IMR-90 (cell line): ENCODE results near the gene FNBP1L. TPM values are rescaled to one million over a fixed set of nuclear protein-coding genes. Genes with fewer than 3 reads are reported as not detected.

Source experiments
- ATAC-seq: fragments of 200-7000 bp; cut with Tn5 transposase; 2 replicates; pipeline ENCODE4 v1.9.1; 2020; ENCODE audit warnings: low read depth, mild to moderate bottlenecking, moderate library complexity
- BruUV-seq: library from RNA; stranded (reverse); fragments of 400-500 nt; replicated peaks from 2 replicates; lab custom pipeline; 2021; lab: Mats Ljungman, UMichigan
- CTCF ChIA-PET: fragments of 300-600 bp; formaldehyde crosslinking; extraction: SDS; loops from one replicate; lab custom pipeline; 2021; ENCODE audit warnings: antibody characterized with exemption; lab: Yijun Ruan, JAX
- POLR2A ChIA-PET: fragments of 300-600 bp; sonication (Branson Sonifier 250); formaldehyde crosslinking; loops from one replicate; lab custom pipeline; 2022; ENCODE audit warnings: antibody characterized with exemption; ENCODE audit not compliant: unreplicated experiment; lab: Charles Lee
- DNase-seq: peaks from one replicate; pipeline ENCODE4 v3.0.0; 2013
- H2AFZ ChIP-seq: replicated peaks from 2 replicates; pipeline ENCODE3; 2013; ENCODE audit warnings: low read length, mild to moderate bottlenecking; ENCODE audit not compliant: poor library complexity
- H2AK5ac ChIP-seq: 2 replicates; pipeline ENCODE4 v1.6.1; 2013; ENCODE audit warnings: low read depth, low read length, inconsistent platforms
- H2AK9ac ChIP-seq: replicated peaks from 2 replicates; pipeline ENCODE3; 2013; ENCODE audit warnings: mild to moderate bottlenecking, low read depth, low read length, moderate library complexity; ENCODE audit not compliant: poor library complexity
- H2BK120ac ChIP-seq: 2 replicates; pipeline ENCODE4 v1.6.1; 2013; ENCODE audit warnings: low read depth, low read length, inconsistent platforms
- H2BK15ac ChIP-seq: 3 replicates; pipeline ENCODE4 v1.6.1; 2013; ENCODE audit warnings: low read depth, low read length, inconsistent platforms
- H2BK20ac ChIP-seq: 2 replicates; pipeline ENCODE4 v1.6.1; 2013; ENCODE audit warnings: low read depth, mild to moderate bottlenecking, inconsistent platforms, low read length, moderate library complexity
- H2BK5ac ChIP-seq: 2 replicates; pipeline ENCODE4 v1.6.1; 2013; ENCODE audit warnings: mild to moderate bottlenecking, low read depth, low read length, inconsistent platforms; ENCODE audit not compliant: poor library complexity, severe bottlenecking
- H3K14ac ChIP-seq: replicated peaks from 2 replicates; pipeline ENCODE4 v1.6.1; 2013; ENCODE audit warnings: low read depth, low read length, inconsistent platforms
- H3K18ac ChIP-seq: 2 replicates; pipeline ENCODE4 v1.6.1; 2013; ENCODE audit warnings: low read depth, low read length, control low read depth
- H3K23ac ChIP-seq: 2 replicates; pipeline ENCODE4 v1.6.1; 2013; ENCODE audit warnings: low read depth, low read length, inconsistent platforms
- H3K27ac ChIP-seq: 2 replicates; pipeline ENCODE4 v1.5.1; 2013; ENCODE audit warnings: mild to moderate bottlenecking, control low read depth, low read length; ENCODE audit not compliant: insufficient read depth
- H3K27me3 ChIP-seq: 2 replicates; pipeline ENCODE4 v1.6.1; 2013; ENCODE audit warnings: low read length; ENCODE audit not compliant: control insufficient read depth, insufficient read depth
- H3K36me3 ChIP-seq: 2 replicates; pipeline ENCODE4 v1.6.1; 2013; ENCODE audit warnings: low read length, mixed read lengths; ENCODE audit not compliant: control insufficient read depth, insufficient read depth
- H3K4ac ChIP-seq: 2 replicates; pipeline ENCODE4 v1.6.1; 2013; ENCODE audit warnings: low read depth, low read length, inconsistent platforms
- H3K4me1 ChIP-seq: 2 replicates; pipeline ENCODE4 v1.6.1; 2013; ENCODE audit warnings: low read length, mixed read lengths; ENCODE audit not compliant: control insufficient read depth, insufficient read depth
- H3K4me2 ChIP-seq: 2 replicates; pipeline ENCODE4 v1.6.1; 2013; ENCODE audit warnings: low read depth, mild to moderate bottlenecking, control low read depth, low read length, moderate library complexity
- H3K4me3 ChIP-seq: 2 replicates; pipeline ENCODE4 v1.5.1; 2013; ENCODE audit warnings: low read depth, mild to moderate bottlenecking, control low read depth, low read length, moderate library complexity; ENCODE audit not compliant: insufficient read depth
- H3K56ac ChIP-seq: 2 replicates; pipeline ENCODE4 v1.6.1; 2013; ENCODE audit warnings: low read length, inconsistent platforms; ENCODE audit not compliant: insufficient read depth; ENCODE audit errors: extremely low read depth
- H3K79me1 ChIP-seq, 2 experiments: 2 replicates each; pipeline ENCODE4 v1.6.1; 2013; ENCODE audit warnings: low read length in 2 of 2, inconsistent platforms in 1 of 2, low read depth in 1 of 2
- H3K9ac ChIP-seq: 2 replicates; pipeline ENCODE4 v1.6.1; 2013; ENCODE audit warnings: low read depth, low read length, control low read depth
- H3K9me1 ChIP-seq: 2 replicates; pipeline ENCODE4 v1.6.1; 2013; ENCODE audit warnings: low read length, inconsistent platforms; ENCODE audit not compliant: insufficient read depth
- H3K9me3 ChIP-seq: 2 replicates; pipeline ENCODE4 v1.6.1; 2013; ENCODE audit warnings: low read length; ENCODE audit not compliant: control insufficient read depth, insufficient read depth
- H4K20me1 ChIP-seq: 2 replicates; pipeline ENCODE4 v1.6.1; 2013; ENCODE audit warnings: low read length, inconsistent platforms; ENCODE audit not compliant: insufficient read depth
- H4K5ac ChIP-seq: 2 replicates; pipeline ENCODE4 v1.6.1; 2013; ENCODE audit warnings: mild to moderate bottlenecking, low read depth, low read length, control low read depth
- H4K8ac ChIP-seq, 2 experiments: 2 replicates each; pipeline ENCODE4 v1.6.1; 2013; ENCODE audit warnings: low read depth in 2 of 2, low read length in 2 of 2, control low read depth in 1 of 2, inconsistent platforms in 1 of 2
- H4K91ac ChIP-seq: 2 replicates; pipeline ENCODE4 v1.6.1; 2013; ENCODE audit warnings: low read depth, low read length, inconsistent platforms; ENCODE audit not compliant: insufficient read depth
- BHLHE40 ChIP-seq: fragments of 150-350 bp; IDR thresholded peaks from 2 replicates; pipeline ENCODE4 v1.6.1; 2016; ENCODE audit warnings: mild to moderate bottlenecking, low read depth, low read length
- CEBPB ChIP-seq: IDR thresholded peaks from 2 replicates; pipeline ENCODE4 v1.6.1; 2012; ENCODE audit warnings: low read depth, low read length, improper control_type of control experiment
- CHD1 ChIP-seq: IDR thresholded peaks from 2 replicates; pipeline ENCODE4 v1.6.1; 2012; ENCODE audit warnings: low read depth, low read length, improper control_type of control experiment
- FOS ChIP-seq: fragments of 150-350 bp; IDR thresholded peaks from 2 replicates; pipeline ENCODE4 v1.6.1; 2016; ENCODE audit warnings: low read depth, low read length
- MAFK ChIP-seq: IDR thresholded peaks from 2 replicates; pipeline ENCODE4 v1.6.1; 2012; ENCODE audit warnings: low read depth, low read length, improper control_type of control experiment
- MAZ ChIP-seq: IDR thresholded peaks from 2 replicates; pipeline ENCODE4 v1.6.1; 2012; ENCODE audit warnings: low read depth, mild to moderate bottlenecking, low read length, improper control_type of control experiment, moderate library complexity, borderline replicate concordance
- MXI1 ChIP-seq: IDR thresholded peaks from 2 replicates; pipeline ENCODE4 v1.6.1; 2012; ENCODE audit warnings: low read depth, mild to moderate bottlenecking, low read length, moderate library complexity, borderline replicate concordance
- NFE2L2 ChIP-seq: fragments of 150-350 bp; IDR thresholded peaks from 2 replicates; pipeline ENCODE4 v1.6.1; 2016; ENCODE audit warnings: low read depth, mild to moderate bottlenecking, low read length
- POLR2A ChIP-seq: IDR thresholded peaks from 2 replicates; pipeline ENCODE4 v1.6.1; 2012; ENCODE audit warnings: mild to moderate bottlenecking, low read depth, low read length
- RAD21 ChIP-seq: IDR thresholded peaks from 2 replicates; pipeline ENCODE4 v1.6.1; 2012; ENCODE audit warnings: low read length, improper control_type of control experiment
- RFX5 ChIP-seq: IDR thresholded peaks from 2 replicates; pipeline ENCODE4 v1.8.0; 2012; ENCODE audit warnings: low read depth, mild to moderate bottlenecking, low read length, moderate library complexity
- SMC3 ChIP-seq: fragments of 150-350 bp; IDR thresholded peaks from 2 replicates; pipeline ENCODE4 v1.6.1; 2016; ENCODE audit warnings: low read depth, mild to moderate bottlenecking, antibody characterized with exemption, low read length, moderate library complexity
- WGBS, 2 experiments: methylation state at CpG; one replicate each; pipeline versions ENCODE4 v1.1.5 to v1.1.7; 2013; ENCODE audit warnings: missing lambda C conversion rate in 2 of 2; ENCODE audit not compliant: insufficient read length in 1 of 2; ENCODE audit errors: extremely low coverage in 2 of 2; 5-methylcytosine and 5-hydroxymethylcytosine counted together
- dilution Hi-C: fragments of 300-500 bp; cut with HindIII; formaldehyde crosslinking; loops from one replicate; pipeline ENCODE4 v1.14.3; 2018; ENCODE audit warnings: low sequenced_read_pairs; ENCODE audit not compliant: unreplicated experiment
- in situ Hi-C: fragments of 300-500 bp; cut with MboI; formaldehyde crosslinking; loops from 3 replicates; pipeline ENCODE4 v1.14.3; 2019; ENCODE audit warnings: low sequenced_read_pairs, inconsistent platforms, mixed read lengths
- intact Hi-C: fragments of 100-400 bp; cut with micrococcal nuclease; formaldehyde crosslinking; loops from 2 replicates; pipeline ENCODE4 v1.10.0; 2022
- polyA plus RNA-seq, 3 experiments: library from polyadenylated mRNA; depleted of rRNA; stranded (reverse); fragments of >200 nt; gene quantifications; 2 replicates each; pipeline ENCODE4 v1.2.3, GENCODE V29; 2012; ENCODE audit warnings: low replicate concordance in 1 of 3
- total RNA-seq: library from RNA; depleted of rRNA; stranded (reverse); fragments of >200 nt; gene quantifications from 2 replicates; pipeline ENCODE4 v1.2.3, GENCODE V29; 2012
- TF ChIP-seq, protein P1 (sequence below): fragments of 150-350 bp; IDR thresholded peaks from 2 replicates; pipeline ENCODE4 v1.6.1; 2016; ENCODE audit warnings: low read depth, mild to moderate bottlenecking, low read length, moderate library complexity, borderline replicate concordance
- TF ChIP-seq, protein P2 (sequence below): conservative IDR thresholded peaks from 2 replicates; pipeline ENCODE4 v1.5.1; 2012; ENCODE audit warnings: mild to moderate bottlenecking, low read depth, low read length, improper control_type of control experiment
- TF ChIP-seq, protein P3 (sequence below): fragments of 150-350 bp; IDR thresholded peaks from 2 replicates; pipeline ENCODE4 v1.6.1; 2017; ENCODE audit warnings: mild to moderate bottlenecking, antibody characterized with exemption, low read length, low read depth

FNBP1L gene
- total and polyA plus RNA-seq, 2 of the 4 experiments (the other 2 are of a cell fraction), result 9.3 to 15.2 TPM

- Histone ChIP-seq H3K9me1 (no peaks in the 10 kb centered on the region), H3K56ac (no peak overlapping the region), H2BK20ac (no peak overlapping the region), H4K20me1 (no peaks in the 10 kb centered on the region), H3K4me1 (no peaks in the 10 kb centered on the region), H3K4me3 (no peak overlapping the region), H3K9me3 (peaks cover 2% of the 10 kb centered on the region; the same call in 1 of the 2 replicates), H2AK5ac (no peak overlapping the region), H4K91ac (no peak overlapping the region), H2AFZ (no peak overlapping the region), H3K79me1 (no peaks in the 10 kb centered on the region), H4K5ac (no peak overlapping the region), H2BK15ac (no peak overlapping the region), H3K27ac (no peak overlapping the region), H4K8ac (no peak overlapping the region), H3K4ac (no peak overlapping the region), H3K4me2 (no peak overlapping the region), H2BK120ac (no peak overlapping the region), H3K23ac (no peak overlapping the region), H2AK9ac (no peak overlapping the region), H3K18ac (no peak overlapping the region), H3K14ac (no peak overlapping the region), H3K36me3 (no peaks in the 10 kb centered on the region), H2BK5ac (no peak overlapping the region), H3K9ac (no peak overlapping the region), H3K27me3 (peaks cover 19% of the 10 kb centered on the region)
- POLR2A ChIA-PET, result no interaction called here
- no peak for DNase-seq
- WGBS, 2 experiments, result no CpG with 5 or more reads among the region's 1 CpG
- TF ChIP-seq RAD21, result no peak
- no peak for TF ChIP-seq MXI1
- TF ChIP-seq BHLHE40, result no peak
- no peak for TF ChIP-seq NFE2L2
- no peak for TF ChIP-seq CEBPB
- TF ChIP-seq, protein P1, sequence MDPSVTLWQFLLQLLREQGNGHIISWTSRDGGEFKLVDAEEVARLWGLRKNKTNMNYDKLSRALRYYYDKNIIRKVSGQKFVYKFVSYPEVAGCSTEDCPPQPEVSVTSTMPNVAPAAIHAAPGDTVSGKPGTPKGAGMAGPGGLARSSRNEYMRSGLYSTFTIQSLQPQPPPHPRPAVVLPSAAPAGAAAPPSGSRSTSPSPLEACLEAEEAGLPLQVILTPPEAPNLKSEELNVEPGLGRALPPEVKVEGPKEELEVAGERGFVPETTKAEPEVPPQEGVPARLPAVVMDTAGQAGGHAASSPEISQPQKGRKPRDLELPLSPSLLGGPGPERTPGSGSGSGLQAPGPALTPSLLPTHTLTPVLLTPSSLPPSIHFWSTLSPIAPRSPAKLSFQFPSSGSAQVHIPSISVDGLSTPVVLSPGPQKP, result no peak
- no peak for TF ChIP-seq POLR2A
- no peak for TF ChIP-seq CHD1
- no peak for TF ChIP-seq RFX5
- TF ChIP-seq, protein P2, sequence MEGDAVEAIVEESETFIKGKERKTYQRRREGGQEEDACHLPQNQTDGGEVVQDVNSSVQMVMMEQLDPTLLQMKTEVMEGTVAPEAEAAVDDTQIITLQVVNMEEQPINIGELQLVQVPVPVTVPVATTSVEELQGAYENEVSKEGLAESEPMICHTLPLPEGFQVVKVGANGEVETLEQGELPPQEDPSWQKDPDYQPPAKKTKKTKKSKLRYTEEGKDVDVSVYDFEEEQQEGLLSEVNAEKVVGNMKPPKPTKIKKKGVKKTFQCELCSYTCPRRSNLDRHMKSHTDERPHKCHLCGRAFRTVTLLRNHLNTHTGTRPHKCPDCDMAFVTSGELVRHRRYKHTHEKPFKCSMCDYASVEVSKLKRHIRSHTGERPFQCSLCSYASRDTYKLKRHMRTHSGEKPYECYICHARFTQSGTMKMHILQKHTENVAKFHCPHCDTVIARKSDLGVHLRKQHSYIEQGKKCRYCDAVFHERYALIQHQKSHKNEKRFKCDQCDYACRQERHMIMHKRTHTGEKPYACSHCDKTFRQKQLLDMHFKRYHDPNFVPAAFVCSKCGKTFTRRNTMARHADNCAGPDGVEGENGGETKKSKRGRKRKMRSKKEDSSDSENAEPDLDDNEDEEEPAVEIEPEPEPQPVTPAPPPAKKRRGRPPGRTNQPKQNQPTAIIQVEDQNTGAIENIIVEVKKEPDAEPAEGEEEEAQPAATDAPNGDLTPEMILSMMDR, result no peak
- TF ChIP-seq, protein P3, sequence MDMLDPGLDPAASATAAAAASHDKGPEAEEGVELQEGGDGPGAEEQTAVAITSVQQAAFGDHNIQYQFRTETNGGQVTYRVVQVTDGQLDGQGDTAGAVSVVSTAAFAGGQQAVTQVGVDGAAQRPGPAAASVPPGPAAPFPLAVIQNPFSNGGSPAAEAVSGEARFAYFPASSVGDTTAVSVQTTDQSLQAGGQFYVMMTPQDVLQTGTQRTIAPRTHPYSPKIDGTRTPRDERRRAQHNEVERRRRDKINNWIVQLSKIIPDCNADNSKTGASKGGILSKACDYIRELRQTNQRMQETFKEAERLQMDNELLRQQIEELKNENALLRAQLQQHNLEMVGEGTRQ, result no peak
- TF ChIP-seq MAFK, result no peak
- no peak for TF ChIP-seq SMC3
- TF ChIP-seq FOS, result no peak
- no peak for TF ChIP-seq MAZ
- in situ Hi-C loops, result no loop called here
- CTCF ChIA-PET, result interaction anchor here (0.6 kb wide), 1 partner anchor 316 kb away, joined by 6 read pairs; no protein-coding TSS in a partner anchor
- no TSS peak for BruUV-seq
- no peak for ATAC-seq
- dilution Hi-C loops, result no loop called here
- intact Hi-C loops, result loop anchor here (5.0 kb wide), 1 partner anchor 301 kb away; no protein-coding TSS in a partner anchor
These were observed 11.4 kb upstream of the FNBP1L start for GRCh38 chr1:93436496-93436895.
